Type B pancreatic cell (in vitro differentiated cells): ENCODE measurements around the gene SHROOM3. TPM values are rescaled to one million over a fixed set of nuclear protein-coding genes. Genes with fewer than 3 reads are reported as not detected.

Experiments
- DNase-seq: peaks from one replicate; pipeline ENCODE4 v3.0.0; 2021; ENCODE audit warnings: mixed read lengths; ENCODE audit not compliant: unreplicated experiment; ENCODE audit errors: extremely low spot score
- H3K27ac Mint-ChIP-seq: 2 replicates; pipeline ENCODE4 v1.8.0; 2021; ENCODE audit warnings: mild to moderate bottlenecking, mixed read lengths
- H3K27me3 Mint-ChIP-seq: 2 replicates; pipeline ENCODE4 v1.8.0; 2021; ENCODE audit warnings: mixed read lengths
- H3K36me3 Mint-ChIP-seq: 2 replicates; pipeline ENCODE4 v1.8.0; 2021; ENCODE audit warnings: mixed read lengths
- H3K4me1 Mint-ChIP-seq: one replicate; pipeline ENCODE4 v1.8.0; 2021; ENCODE audit warnings: mixed read lengths; ENCODE audit not compliant: unreplicated experiment
- H3K4me3 Mint-ChIP-seq: 2 replicates; pipeline ENCODE4 v1.8.0; 2021; ENCODE audit warnings: mild to moderate bottlenecking, mixed read lengths
- H3K9me3 Mint-ChIP-seq: 2 replicates; pipeline ENCODE4 v1.8.0; 2021; ENCODE audit warnings: mixed read lengths
- total RNA-seq: library from RNA; stranded (reverse); gene quantifications from 2 replicates; pipeline ENCODE4 v1.2.1, GENCODE V29; 2021; ENCODE audit warnings: low replicate concordance
- TF ChIP-seq, protein P1 (sequence below): fragments of 200-600 bp; sonication (generic); conservative IDR thresholded peaks from 2 replicates; pipeline ENCODE4 v1.5.0; 2021; ENCODE audit warnings: antibody characterized with exemption, mild to moderate bottlenecking

The SHROOM3 gene
- total RNA-seq, 1 donor from 2014 or later, result 38.6 TPM

DNA sequence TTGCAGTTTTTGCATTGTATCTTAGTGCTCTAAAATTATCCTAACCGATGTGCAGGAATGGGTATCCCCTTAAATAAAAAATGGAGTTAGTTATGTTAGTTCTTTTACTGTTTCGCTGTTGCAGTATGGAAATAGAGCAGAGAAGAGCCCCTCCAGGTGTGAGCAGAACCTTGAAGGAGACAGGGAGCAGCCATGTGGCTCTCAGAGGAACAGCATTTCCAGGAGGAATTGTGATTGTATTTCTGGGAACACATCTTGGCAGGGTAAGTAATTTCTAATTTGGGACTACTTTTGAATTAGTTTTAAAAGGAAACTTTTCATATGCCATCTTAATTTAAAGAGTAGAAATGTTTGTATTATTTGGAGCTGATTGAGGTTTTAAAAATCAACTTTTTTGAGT lies 8.8 kb upstream of the SHROOM3 start:
- H3K9me3 Mint-ChIP-seq, result no peaks in the 10 kb centered on the region
- H3K4me1 Mint-ChIP-seq, result no peaks in the 10 kb centered on the region
- H3K27ac Mint-ChIP-seq, result no peak overlapping the region
- H3K27me3 Mint-ChIP-seq, result no peaks in the 10 kb centered on the region
- H3K36me3 Mint-ChIP-seq, result no peaks in the 10 kb centered on the region
- no peak overlapping the region for H3K4me3 Mint-ChIP-seq
- TF ChIP-seq, protein P1, sequence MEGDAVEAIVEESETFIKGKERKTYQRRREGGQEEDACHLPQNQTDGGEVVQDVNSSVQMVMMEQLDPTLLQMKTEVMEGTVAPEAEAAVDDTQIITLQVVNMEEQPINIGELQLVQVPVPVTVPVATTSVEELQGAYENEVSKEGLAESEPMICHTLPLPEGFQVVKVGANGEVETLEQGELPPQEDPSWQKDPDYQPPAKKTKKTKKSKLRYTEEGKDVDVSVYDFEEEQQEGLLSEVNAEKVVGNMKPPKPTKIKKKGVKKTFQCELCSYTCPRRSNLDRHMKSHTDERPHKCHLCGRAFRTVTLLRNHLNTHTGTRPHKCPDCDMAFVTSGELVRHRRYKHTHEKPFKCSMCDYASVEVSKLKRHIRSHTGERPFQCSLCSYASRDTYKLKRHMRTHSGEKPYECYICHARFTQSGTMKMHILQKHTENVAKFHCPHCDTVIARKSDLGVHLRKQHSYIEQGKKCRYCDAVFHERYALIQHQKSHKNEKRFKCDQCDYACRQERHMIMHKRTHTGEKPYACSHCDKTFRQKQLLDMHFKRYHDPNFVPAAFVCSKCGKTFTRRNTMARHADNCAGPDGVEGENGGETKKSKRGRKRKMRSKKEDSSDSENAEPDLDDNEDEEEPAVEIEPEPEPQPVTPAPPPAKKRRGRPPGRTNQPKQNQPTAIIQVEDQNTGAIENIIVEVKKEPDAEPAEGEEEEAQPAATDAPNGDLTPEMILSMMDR, result peak; percentile 36
- no peak for DNase-seq

DNA sequence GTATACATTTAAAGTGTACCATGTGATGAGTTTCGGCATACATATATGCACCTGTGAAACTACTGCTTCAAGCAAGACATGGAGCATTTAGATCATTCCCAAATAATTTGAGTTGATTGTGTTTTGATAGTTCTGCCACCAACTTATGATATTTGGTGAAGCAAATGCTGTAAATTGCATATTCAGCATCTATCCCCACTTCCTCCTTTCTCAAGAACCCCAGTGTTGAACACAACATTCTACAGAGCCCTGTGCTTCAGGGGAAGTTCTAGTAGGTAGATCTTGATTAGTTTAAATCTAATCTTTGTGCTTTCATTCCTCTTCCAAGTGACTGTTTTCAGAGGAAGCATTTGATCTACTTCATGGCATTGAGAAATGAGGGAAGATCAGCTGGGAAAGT lies 5.4 kb upstream of the SHROOM3 start:
- Mint-ChIP-seq H3K36me3 (no peaks in the 10 kb centered on the region), H3K27me3 (no peaks in the 10 kb centered on the region), H3K4me3 (no peak overlapping the region), H3K27ac (no peak overlapping the region), H3K9me3 (no peaks in the 10 kb centered on the region), H3K4me1 (peaks cover 13% of the 10 kb centered on the region)
- DNase-seq, result no peak
- TF ChIP-seq, protein P1, result no peak

DNA sequence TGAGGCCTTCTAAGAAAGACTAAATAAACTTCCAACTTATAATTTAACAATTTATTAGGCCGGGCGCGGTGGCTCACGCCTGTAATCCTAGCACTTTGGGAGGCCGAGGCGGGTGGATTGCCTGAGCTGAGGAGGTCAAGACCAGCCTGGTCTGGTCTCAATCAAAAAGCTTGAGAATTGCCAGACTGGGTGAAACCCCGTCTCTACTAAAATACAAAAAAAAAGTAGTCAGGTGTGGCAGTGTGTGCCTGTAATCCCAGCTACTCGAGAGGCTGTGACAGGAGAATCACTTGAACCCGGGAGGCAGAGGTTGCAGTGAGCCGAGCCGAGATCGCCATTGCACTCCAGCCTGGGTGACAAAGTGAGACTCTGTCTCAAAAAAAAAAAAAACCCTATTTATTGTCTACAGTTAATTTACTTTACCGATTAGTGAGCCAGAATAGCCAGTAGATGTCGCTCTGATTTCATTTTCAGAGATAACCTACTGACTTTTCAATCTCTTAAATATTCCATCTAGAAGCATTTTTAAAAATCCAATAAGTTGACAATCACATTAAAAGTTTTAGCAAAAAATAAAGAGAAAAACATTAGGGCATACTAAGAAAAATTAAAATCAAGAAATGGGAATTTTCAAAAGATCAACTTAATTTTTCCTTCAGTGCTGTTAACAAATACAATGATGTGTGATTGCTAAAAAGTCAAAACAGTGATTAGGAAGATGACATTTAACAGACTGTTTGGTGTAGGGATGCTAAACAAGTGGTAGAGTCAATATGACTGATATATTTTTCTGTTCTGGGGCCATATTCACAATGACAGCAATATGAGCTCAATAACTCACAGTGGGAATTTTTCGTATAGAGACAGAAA lies 4.3 kb upstream of the SHROOM3 start:
- H3K27ac Mint-ChIP-seq, result no peak overlapping the region

DNA sequence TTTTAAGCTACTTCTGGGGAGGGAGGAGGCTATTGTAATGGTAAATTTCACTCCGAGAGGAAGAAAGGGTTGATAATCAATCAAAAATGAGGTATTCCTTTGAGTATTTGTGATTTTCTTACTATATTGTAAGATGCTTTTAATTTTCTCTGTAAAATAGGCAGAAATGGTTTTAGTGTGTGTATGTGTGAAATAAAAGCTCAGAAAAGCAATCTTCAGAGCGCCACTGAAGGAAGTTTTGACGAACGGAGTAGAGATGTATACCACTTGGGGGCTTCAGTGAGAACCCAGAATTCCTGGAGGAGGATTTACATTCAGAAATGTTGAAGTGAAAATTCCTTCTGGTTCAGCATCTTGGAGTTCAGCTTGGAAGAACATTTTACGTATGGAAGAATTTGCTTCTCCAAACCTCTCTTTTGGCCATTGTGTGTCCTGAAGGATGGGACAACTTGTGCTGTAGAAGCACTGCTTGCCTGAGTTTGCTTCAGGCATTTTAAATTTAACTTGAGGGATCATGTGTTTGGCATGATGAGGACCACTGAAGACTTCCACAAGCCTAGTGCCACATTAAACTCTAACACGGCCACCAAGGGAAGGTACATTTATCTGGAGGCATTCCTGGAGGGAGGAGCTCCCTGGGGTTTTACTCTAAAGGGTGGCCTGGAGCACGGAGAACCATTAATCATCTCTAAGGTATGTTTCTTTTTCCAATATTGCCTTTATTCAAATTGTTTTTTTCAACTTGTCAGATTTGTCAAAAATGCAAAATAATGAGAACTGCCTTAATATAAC lies 695 bp downstream of the SHROOM3 start:
- peak overlapping the region; percentile 82 for H3K4me3 Mint-ChIP-seq
- DNase-seq, result no peak
- peaks cover 3% of the 10 kb centered on the region for H3K27me3 Mint-ChIP-seq
- TF ChIP-seq, protein P1, result peak; percentile 41
- H3K4me1 Mint-ChIP-seq, result peaks cover 26% of the 10 kb centered on the region
- peaks cover 7% of the 10 kb centered on the region for H3K9me3 Mint-ChIP-seq
- H3K36me3 Mint-ChIP-seq, result no peaks in the 10 kb centered on the region
- H3K27ac Mint-ChIP-seq, result peak overlapping the region; percentile 81

More for the DNA sequence above, 4.3 kb upstream of the SHROOM3 start:
- TF ChIP-seq, protein P1, result peak; percentile 93
- Mint-ChIP-seq H3K9me3 (no peaks in the 10 kb centered on the region), H3K36me3 (no peaks in the 10 kb centered on the region), H3K4me1 (peaks cover 23% of the 10 kb centered on the region), H3K4me3 (no peak overlapping the region), H3K27me3 (peaks cover 3% of the 10 kb centered on the region)
- no peak for DNase-seq

DNA sequence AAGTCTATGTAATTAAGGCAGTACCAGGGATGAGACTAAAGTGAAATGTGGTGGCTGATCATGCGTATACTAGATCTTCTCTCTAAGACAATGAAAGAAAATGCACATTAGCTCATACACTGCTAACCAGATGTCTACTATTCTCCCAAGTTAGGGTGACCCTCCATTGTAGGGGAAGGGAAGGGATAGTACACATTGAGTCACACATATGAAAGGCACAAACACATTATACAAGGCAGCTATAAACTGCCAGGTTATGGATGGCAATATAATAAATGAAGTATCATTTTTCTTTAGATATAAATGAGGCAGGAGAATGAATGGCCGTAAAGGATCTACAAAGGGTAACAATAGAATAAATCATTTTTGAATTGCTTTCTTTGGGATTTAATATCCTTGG lies 4.5 kb downstream of the SHROOM3 start:
- no peak for DNase-seq
- Mint-ChIP-seq H3K9me3 (peaks cover 11% of the 10 kb centered on the region), H3K4me1 (peaks cover 19% of the 10 kb centered on the region), H3K36me3 (peaks cover 4% of the 10 kb centered on the region), H3K4me3 (no peak overlapping the region), H3K27ac (no peak overlapping the region), H3K27me3 (peaks cover 3% of the 10 kb centered on the region)
- TF ChIP-seq, protein P1, result no peak
